Measurements from ENCODE around the gene RGR. TPM values are rescaled to one million over a fixed set of nuclear protein-coding genes. Genes with fewer than 3 reads are reported as not detected.

The RGR gene
- total RNA-seq, 4 donors from 2014 or later = 1.1 to 2.6 TPM; not detected in 2

GRCh38 chr10:84263716-84264115 is 18.9 kb downstream of the RGR start:
- TF ChIP-seq EP300 (IDR thresholded peaks at IDR 0.05) = no peak
- TF ChIP-seq POLR2A (IDR thresholded peaks at IDR 0.05) = no peak
- TF ChIP-seq CTCF (IDR thresholded peaks at IDR 0.05) = no peak
- TF ChIP-seq POLR2AphosphoS5 (IDR thresholded peaks at IDR 0.05) = no peak

GRCh38 chr10:84264611-84265141 is 19.8 kb downstream of the RGR start:
- TF ChIP-seq POLR2A (IDR thresholded peaks at IDR 0.05) (no peak), POLR2AphosphoS5 (IDR thresholded peaks at IDR 0.05) (no peak), CTCF (IDR thresholded peaks at IDR 0.05) (peak; percentile 85 to 93 (median 89)), EP300 (IDR thresholded peaks at IDR 0.05) (no peak)
- Histone ChIP-seq H3K4me1 (peaks cover 0 to 6% (median 0%) of the 10 kb centered on the region in 3 donors), H3K4me3 (no peak overlapping the region), H3K36me3 (no peaks in the 10 kb centered on the region), H3K27me3 (peaks cover 68% of the 10 kb centered on the region), H3K27ac (no peak overlapping the region), H3K9me3 (no peaks in the 10 kb centered on the region)
- WGBS, 2 donors (ENCODE audit: low coverage in 1 of 2) = 0 to 2% methylated on average over 8 of the region's 11 CpGs
- peak; percentile 87 for ATAC-seq

More at GRCh38 chr10:84263716-84264115, 18.9 kb downstream of the RGR start:
- H3K27ac ChIP-seq = no peak overlapping the region
- no peaks in the 10 kb centered on the region for H3K36me3 ChIP-seq
- WGBS, 2 donors (ENCODE audit: low coverage in 1 of 2) = 72 to 77% methylated on average over 3 to 5 of the region's 5 CpGs
- no peaks in the 10 kb centered on the region for H3K9me3 ChIP-seq
- peaks cover 63% of the 10 kb centered on the region for H3K27me3 ChIP-seq
- ATAC-seq = no peak
- peaks cover 0 to 6% (median 0%) of the 10 kb centered on the region in 3 donors for H3K4me1 ChIP-seq
- no peak overlapping the region for H3K4me3 ChIP-seq

GRCh38 chr10:84265418-84265817 is 20.6 kb downstream of the RGR start:
- Histone ChIP-seq H3K4me1 (peaks cover 0 to 6% (median 0%) of the 10 kb centered on the region in 3 donors), H3K4me3 (no peak overlapping the region), H3K27me3 (peaks cover 76% of the 10 kb centered on the region), H3K36me3 (no peaks in the 10 kb centered on the region), H3K9me3 (no peaks in the 10 kb centered on the region), H3K27ac (no peak overlapping the region)
- WGBS, 2 donors (ENCODE audit: low coverage in 1 of 2) = 60 to 79% methylated on average over 2 to 4 of the region's 4 CpGs
- ATAC-seq = no peak
- TF ChIP-seq POLR2AphosphoS5 (IDR thresholded peaks at IDR 0.05) = no peak
- no peak for TF ChIP-seq CTCF (IDR thresholded peaks at IDR 0.05)
- TF ChIP-seq EP300 (IDR thresholded peaks at IDR 0.05) = no peak
- no peak for TF ChIP-seq POLR2A (IDR thresholded peaks at IDR 0.05)

- TF ChIP-seq CTCF (IDR thresholded peaks at IDR 0.05) = peak in 1 of 4 experiments; percentile 43
- no peak for TF ChIP-seq POLR2AphosphoS5 (IDR thresholded peaks at IDR 0.05)
- no peaks in the 10 kb centered on the region for H3K9me3 ChIP-seq
- ATAC-seq = no peak
- no peak overlapping the region for H3K4me3 ChIP-seq
- 33 to 43% methylated on average over 4 of the region's 7 CpGs for WGBS, 2 donors (ENCODE audit: low coverage in 1 of 2)
- H3K36me3 ChIP-seq = no peaks in the 10 kb centered on the region
- peaks cover 0 to 6% (median 0%) of the 10 kb centered on the region in 3 donors for H3K4me1 ChIP-seq
- peaks cover 60% of the 10 kb centered on the region for H3K27me3 ChIP-seq
- no peak overlapping the region for H3K27ac ChIP-seq
Observed at GRCh38 chr10:84267503-84268126, 22.8 kb downstream of the RGR start.

GRCh38 chr10:84269162-84269561 is 24.3 kb downstream of the RGR start:
- Histone ChIP-seq H3K36me3 (no peaks in the 10 kb centered on the region), H3K27ac (no peak overlapping the region), H3K9me3 (no peaks in the 10 kb centered on the region), H3K4me3 (no peak overlapping the region), H3K4me1 (peaks cover 0 to 6% (median 0%) of the 10 kb centered on the region in 3 donors), H3K27me3 (peaks cover 59% of the 10 kb centered on the region)
- no peak for ATAC-seq
- 67 to 75% methylated on average over 1 of the region's 1 CpG for WGBS, 2 donors (ENCODE audit: low coverage in 1 of 2)
- no peak for TF ChIP-seq EP300 (IDR thresholded peaks at IDR 0.05)
- TF ChIP-seq CTCF (IDR thresholded peaks at IDR 0.05) = no peak

All from gastroesophageal sphincter (tissue), 4 donors.